Measurements from ENCODE around the gene MALT1. TPM values are rescaled to one million over a fixed set of nuclear protein-coding genes. Genes with fewer than 3 reads are reported as not detected.

MALT1 gene
- total and polyA plus RNA-seq, 9 of the 15 experiments (the other 6 are each of a cell fraction or from before 2014, with no cell fraction given): 0.14 to 1.6 (median 0.32) TPM

DNA sequence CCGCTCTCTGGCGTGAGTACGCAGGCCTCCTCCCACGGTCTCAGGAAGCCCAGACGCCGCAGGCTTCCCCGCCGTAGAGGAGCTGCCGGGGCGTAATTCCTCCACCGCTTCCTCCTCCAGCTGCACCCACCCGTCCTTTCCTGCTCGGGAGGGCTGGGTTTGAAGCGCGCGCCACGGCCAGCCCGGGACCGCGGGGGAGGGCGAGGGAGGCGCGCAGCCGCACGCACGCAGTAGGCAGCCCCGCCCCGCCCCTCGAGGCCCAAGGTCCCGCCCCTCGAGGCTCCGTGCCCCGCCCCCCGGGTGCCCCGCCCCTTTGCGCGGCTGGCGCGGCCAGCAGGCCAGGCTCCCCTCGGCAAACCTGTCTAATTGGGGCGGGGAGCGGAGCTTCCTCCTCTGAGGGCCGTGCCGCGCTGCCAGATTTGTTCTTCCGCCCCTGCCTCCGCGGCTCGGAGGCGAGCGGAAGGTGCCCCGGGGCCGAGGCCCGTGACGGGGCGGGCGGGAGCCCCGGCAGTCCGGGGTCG lies at the start of gene MALT1 (continued):
- TF ChIP-seq SLC30A9 (CRISPR knock-in tag; IDR thresholded peaks at IDR 0.05) (no peak), RBFOX2 (IDR thresholded peaks at IDR 0.05; ENCODE audit: low read depth, low read length) (peak; percentile 46), CCAR2 (IDR thresholded peaks at IDR 0.05; ENCODE audit: low read depth, low read length) (no peak), TEAD4 (IDR thresholded peaks at IDR 0.05; ENCODE audit: low read length) (no peak), TEAD4 (CRISPR knock-in tag; IDR thresholded peaks at IDR 0.05; ENCODE audit: borderline replicate concordance) (no peak), GATA2 (CRISPR knock-in tag; IDR thresholded peaks at IDR 0.05) (no peak), NRF1 (conservative IDR thresholded peaks at IDR 0.05 in 1 of 2, IDR thresholded peaks at IDR 0.05 in 1 of 2) (peak; percentile 84 to 87), CTBP1 (IDR thresholded peaks at IDR 0.05; ENCODE audit: borderline replicate concordance) (0 out of 2 replicates have a peak, but pooled peaks have one; percentile 8), EGR1 (conservative IDR thresholded peaks at IDR 0.05) (peak; percentile 60), PHF8 (IDR thresholded peaks at IDR 0.05; ENCODE audit: borderline replicate concordance, low read length) (peak; percentile 58; the same call in 1 of the 2 replicates), SP1 (CRISPR knock-in tag; IDR thresholded peaks at IDR 0.05) (peak; percentile 27; the same call in 1 of the 2 replicates), ZNF79 (CRISPR knock-in tag; IDR thresholded peaks at IDR 0.05; ENCODE audit: low read depth) (no peak), KDM5B (IDR thresholded peaks at IDR 0.05; ENCODE audit: insufficient replicate concordance, low read depth, low read length) (peak; percentile 78), PURB (CRISPR knock-in tag; IDR thresholded peaks at IDR 0.05; ENCODE audit: low read depth) (no peak), CXXC5 (CRISPR knock-in tag; IDR thresholded peaks at IDR 0.05) (peak; percentile 62; the same call in 1 of the 2 replicates), ATF1 (CRISPR knock-in tag; IDR thresholded peaks at IDR 0.05) (no peak), ATF1 (tag; IDR thresholded peaks at IDR 0.05) (no peak), CEBPG (CRISPR knock-in tag; IDR thresholded peaks at IDR 0.05) (no peak), CEBPG (tag; conservative IDR thresholded peaks at IDR 0.05 in 1 of 2, IDR thresholded peaks at IDR 0.05 in 1 of 2) (no peak), SMAD2 (IDR thresholded peaks at IDR 0.05; ENCODE audit: low read depth, low read length) (no peak), LEF1 (IDR thresholded peaks at IDR 0.05) (no peak), ZNF174 (CRISPR knock-in tag; IDR thresholded peaks at IDR 0.05) (no peak)
- TF ChIP-seq, protein P1, sequence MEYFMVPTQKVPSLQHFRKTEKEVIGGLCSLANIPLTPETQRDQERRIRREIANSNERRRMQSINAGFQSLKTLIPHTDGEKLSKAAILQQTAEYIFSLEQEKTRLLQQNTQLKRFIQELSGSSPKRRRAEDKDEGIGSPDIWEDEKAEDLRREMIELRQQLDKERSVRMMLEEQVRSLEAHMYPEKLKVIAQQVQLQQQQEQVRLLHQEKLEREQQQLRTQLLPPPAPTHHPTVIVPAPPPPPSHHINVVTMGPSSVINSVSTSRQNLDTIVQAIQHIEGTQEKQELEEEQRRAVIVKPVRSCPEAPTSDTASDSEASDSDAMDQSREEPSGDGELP (CRISPR knock-in tag; IDR thresholded peaks at IDR 0.05; ENCODE audit: borderline replicate concordance): peak; percentile 67
- TF ChIP-seq, protein P2, sequence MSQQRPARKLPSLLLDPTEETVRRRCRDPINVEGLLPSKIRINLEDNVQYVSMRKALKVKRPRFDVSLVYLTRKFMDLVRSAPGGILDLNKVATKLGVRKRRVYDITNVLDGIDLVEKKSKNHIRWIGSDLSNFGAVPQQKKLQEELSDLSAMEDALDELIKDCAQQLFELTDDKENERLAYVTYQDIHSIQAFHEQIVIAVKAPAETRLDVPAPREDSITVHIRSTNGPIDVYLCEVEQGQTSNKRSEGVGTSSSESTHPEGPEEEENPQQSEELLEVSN (IDR thresholded peaks at IDR 0.05; ENCODE audit: borderline replicate concordance in 1 of 2, extremely low read depth in 1 of 2, insufficient read depth in 1 of 2, insufficient read length in 1 of 2, low read depth in 1 of 2, low read length in 1 of 2, poor library complexity in 1 of 2, severe bottlenecking in 1 of 2): peak in 1 of 2 experiments; percentile 49
- TF ChIP-seq, protein P3, sequence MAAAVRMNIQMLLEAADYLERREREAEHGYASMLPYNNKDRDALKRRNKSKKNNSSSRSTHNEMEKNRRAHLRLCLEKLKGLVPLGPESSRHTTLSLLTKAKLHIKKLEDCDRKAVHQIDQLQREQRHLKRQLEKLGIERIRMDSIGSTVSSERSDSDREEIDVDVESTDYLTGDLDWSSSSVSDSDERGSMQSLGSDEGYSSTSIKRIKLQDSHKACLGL (CRISPR knock-in tag; IDR thresholded peaks at IDR 0.05; ENCODE audit: borderline replicate concordance, poor library complexity, severe bottlenecking): no peak
- TF ChIP-seq, protein P4, sequence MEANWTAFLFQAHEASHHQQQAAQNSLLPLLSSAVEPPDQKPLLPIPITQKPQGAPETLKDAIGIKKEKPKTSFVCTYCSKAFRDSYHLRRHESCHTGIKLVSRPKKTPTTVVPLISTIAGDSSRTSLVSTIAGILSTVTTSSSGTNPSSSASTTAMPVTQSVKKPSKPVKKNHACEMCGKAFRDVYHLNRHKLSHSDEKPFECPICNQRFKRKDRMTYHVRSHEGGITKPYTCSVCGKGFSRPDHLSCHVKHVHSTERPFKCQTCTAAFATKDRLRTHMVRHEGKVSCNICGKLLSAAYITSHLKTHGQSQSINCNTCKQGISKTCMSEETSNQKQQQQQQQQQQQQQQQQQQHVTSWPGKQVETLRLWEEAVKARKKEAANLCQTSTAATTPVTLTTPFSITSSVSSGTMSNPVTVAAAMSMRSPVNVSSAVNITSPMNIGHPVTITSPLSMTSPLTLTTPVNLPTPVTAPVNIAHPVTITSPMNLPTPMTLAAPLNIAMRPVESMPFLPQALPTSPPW (CRISPR knock-in tag; IDR thresholded peaks at IDR 0.05): peak; percentile 72; the same call in 1 of the 2 replicates

Data from K562 (cell line).